GM13976 (cell line): ENCODE measurements around the gene GRID1.

Experiments
- DNase-seq: peaks from one replicate; pipeline ENCODE4 v3.0.0; 2012; ENCODE audit warnings: low spot score
- CTCF ChIP-seq: IDR thresholded peaks from 2 replicates; pipeline ENCODE4 v1.5.1; 2012; ENCODE audit warnings: borderline replicate concordance, mild to moderate bottlenecking; ENCODE audit not compliant: insufficient read depth; ENCODE audit errors: extremely low read depth, missing control alignments, control extremely low read depth
- in situ Hi-C: fragments of 300-500 bp; cut with MboI; formaldehyde crosslinking; loops from one replicate; pipeline ENCODE4 v1.12.0; 2022; ENCODE audit warnings: low sequenced_read_pairs, mixed read lengths, inconsistent platforms; ENCODE audit not compliant: unreplicated experiment

Gene GRID1

GRCh38 chr10:86107131-86107530 is 259.5 kb downstream of the GRID1 start:
- in situ Hi-C loops: no loop called here
- no peak for DNase-seq
- no peak for TF ChIP-seq CTCF

- DNase-seq: no peak
- no peak for TF ChIP-seq CTCF
- in situ Hi-C loops: no loop called here
Observed at GRCh38 chr10:86106616-86107015, 260.0 kb downstream of the GRID1 start.

GRCh38 chr10:86105640-86106039 is 261.0 kb downstream of the GRID1 start:
- in situ Hi-C loops: no loop called here
- TF ChIP-seq CTCF: no peak
- DNase-seq: no peak

- in situ Hi-C loops: no loop called here
- DNase-seq: no peak
- TF ChIP-seq CTCF: no peak
Observed at GRCh38 chr10:86105181-86105580, 261.4 kb downstream of the GRID1 start.

GRCh38 chr10:86104611-86105145 is 261.9 kb downstream of the GRID1 start:
- TF ChIP-seq CTCF: no peak
- no peak for DNase-seq
- in situ Hi-C loops: no loop called here

GRCh38 chr10:86104156-86104555 is 262.4 kb downstream of the GRID1 start:
- in situ Hi-C loops: no loop called here
- TF ChIP-seq CTCF: no peak
- DNase-seq: no peak

GRCh38 chr10:86103391-86104101 is 263.0 kb downstream of the GRID1 start:
- in situ Hi-C loops: no loop called here
- no peak for TF ChIP-seq CTCF

More at GRCh38 chr10:86103391-86104101, 263.0 kb downstream of the GRID1 start:
- no peak for DNase-seq
